SK-N-MC (cell line): Measurements from ENCODE around the gene LYZL4.

ENCODE experiments used
- EZH2 ChIP-seq: fragments of 200-600 bp; sonication (generic); IDR thresholded peaks from one replicate; pipeline ENCODE4 v1.6.1; 2017; ENCODE audit warnings: antibody characterized with exemption
- FOXP2 ChIP-seq: optimal IDR thresholded peaks from 2 replicates; pipeline ENCODE3; 2011; ENCODE audit warnings: mild to moderate bottlenecking, moderate library complexity; ENCODE audit not compliant: insufficient read depth; ENCODE audit errors: extremely low read length, control extremely low read depth
- POLR2AphosphoS5 ChIP-seq: IDR thresholded peaks from 2 replicates; pipeline ENCODE4 v1.6.1; 2012; ENCODE audit warnings: mild to moderate bottlenecking, low read depth, low read length, borderline replicate concordance

DNA sequence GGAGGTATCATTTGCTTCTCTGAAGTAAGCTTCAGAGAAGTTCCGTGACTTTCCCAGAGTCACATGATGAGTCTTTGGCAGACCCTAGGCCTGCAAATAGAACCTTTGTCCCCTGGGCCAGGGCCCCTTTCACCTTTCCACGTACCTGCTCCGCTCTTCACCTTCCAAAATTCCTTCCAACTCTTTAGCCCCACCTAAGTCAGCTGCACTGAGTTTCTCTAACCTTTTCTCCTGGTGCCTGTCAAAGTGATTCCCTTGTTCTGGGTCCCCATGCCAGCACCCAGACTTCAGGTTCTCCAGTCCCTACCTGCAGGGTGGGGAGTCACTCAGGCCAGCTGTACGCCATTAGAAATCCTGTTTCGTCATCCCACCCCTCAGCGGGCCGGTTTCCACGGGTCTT lies 12.8 kb downstream of the LYZL4 start:
- TF ChIP-seq EZH2 (no peak), POLR2AphosphoS5 (no peak), FOXP2 (no peak)
